ENCODE measurements around the gene SCYL1. TPM values are rescaled to one million over a fixed set of nuclear protein-coding genes. Genes with fewer than 3 reads are reported as not detected.

SCYL1 gene
- total RNA-seq, 1 experiment from 2014 or later, result 70.9 TPM

DNA sequence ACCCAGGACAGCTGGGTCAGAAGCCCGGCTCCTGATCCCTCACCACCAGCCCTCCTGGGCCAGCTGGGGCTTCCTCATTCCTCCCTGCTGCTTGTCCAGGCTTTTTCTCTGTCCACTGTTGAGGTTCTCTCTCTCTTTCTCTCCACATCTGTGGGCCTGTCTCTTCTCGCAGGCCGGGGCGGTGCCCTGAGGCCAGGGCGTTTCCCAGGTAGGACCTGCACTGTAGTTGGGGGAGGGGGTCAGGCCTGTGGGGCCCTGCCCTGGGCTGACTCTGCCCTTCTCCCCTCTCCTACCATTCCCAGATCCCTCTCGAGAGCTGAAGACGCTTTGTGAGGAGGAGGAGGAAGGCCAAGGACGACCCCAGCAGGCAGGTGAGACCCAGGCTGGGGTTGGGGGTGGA lies 55.9 kb downstream of the SCYL1 start:
- Mint-ChIP-seq H3K4me1 (ENCODE audit: insufficient read depth, unreplicated experiment) (peaks cover 20% of the 10 kb centered on the region), H3K27me3 (ENCODE audit: insufficient read depth, unreplicated experiment) (no peaks in the 10 kb centered on the region), H3K9me3 (ENCODE audit: unreplicated experiment) (no peaks in the 10 kb centered on the region), H3K27ac (ENCODE audit: low read depth, unreplicated experiment) (no peak overlapping the region), H3K36me3 (ENCODE audit: insufficient read depth, unreplicated experiment) (peaks cover 32% of the 10 kb centered on the region), H3K4me3 (ENCODE audit: unreplicated experiment) (no peak overlapping the region)
- intact Hi-C loops (cut with micrococcal nuclease), result no loop called here
- ChIA-PET CTCF (interaction anchor here (0.5 to 1.6 kb wide), 4 partner anchors 9 to 47 kb away, joined by 3 to 8 read pairs (median 3); no protein-coding TSS in a partner anchor), POLR2A (no interaction called here)
- no peak for DNase-seq (ENCODE audit: unreplicated experiment)
- BruUV-seq (replicated peaks), result no TSS peak
- no peak for TF ChIP-seq CTCF (IDR thresholded peaks at IDR 0.05; ENCODE audit: unreplicated experiment)

DNA sequence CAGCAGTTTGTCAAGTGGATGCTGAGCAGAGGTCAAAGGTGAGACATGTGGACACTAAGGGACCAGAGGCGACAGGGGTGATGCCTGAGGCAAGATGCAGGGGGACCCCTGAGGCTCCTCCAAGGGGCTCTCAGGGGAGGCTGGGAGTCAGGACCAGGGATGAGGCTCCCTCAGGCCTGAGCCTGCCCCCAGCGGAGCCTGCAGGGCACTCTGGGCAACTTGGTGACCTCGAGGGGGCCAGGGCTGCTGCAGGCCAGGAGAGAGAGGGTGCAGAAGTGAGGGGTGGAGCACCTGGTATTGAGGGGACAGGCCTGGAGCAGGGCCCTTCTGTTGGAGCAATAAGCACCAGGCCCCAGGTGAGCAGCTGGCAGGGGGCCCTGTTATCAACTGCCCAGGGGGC lies 57.0 kb downstream of the SCYL1 start:
- Mint-ChIP-seq H3K36me3 (ENCODE audit: insufficient read depth, unreplicated experiment) (peaks cover 29% of the 10 kb centered on the region), H3K4me1 (ENCODE audit: insufficient read depth, unreplicated experiment) (peaks cover 15% of the 10 kb centered on the region), H3K9me3 (ENCODE audit: unreplicated experiment) (no peaks in the 10 kb centered on the region)

DNA sequence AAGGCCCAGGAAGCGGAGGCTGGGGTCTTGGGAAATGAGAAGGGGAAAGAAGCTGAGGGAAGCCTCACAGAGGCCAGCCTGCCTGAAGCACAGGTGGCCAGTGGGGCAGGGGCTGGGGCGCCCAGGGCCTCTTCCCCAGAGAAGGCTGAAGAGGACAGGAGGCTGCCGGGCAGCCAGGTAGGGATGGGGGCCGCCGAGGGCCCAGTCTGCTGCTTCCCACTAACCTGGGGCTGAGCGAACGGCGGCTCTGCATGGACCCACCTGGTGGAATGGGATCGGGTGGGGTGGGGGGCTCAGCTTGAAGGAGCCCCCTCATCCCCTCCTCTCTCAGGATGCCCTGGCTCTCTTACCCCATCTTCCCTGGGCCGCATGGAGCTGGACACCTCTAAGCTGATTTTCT lies 58.7 kb downstream of the SCYL1 start:
- intact Hi-C loops (cut with micrococcal nuclease), result no loop called here
- POLR2A ChIA-PET, result interaction anchor here (0.9 kb wide), 1 partner anchor 286 kb away, joined by 3 read pairs; no protein-coding TSS in a partner anchor
- Mint-ChIP-seq H3K27ac (ENCODE audit: low read depth, unreplicated experiment) (no peak overlapping the region), H3K4me3 (ENCODE audit: unreplicated experiment) (no peak overlapping the region), H3K9me3 (ENCODE audit: unreplicated experiment) (no peaks in the 10 kb centered on the region), H3K4me1 (ENCODE audit: insufficient read depth, unreplicated experiment) (peaks cover 14% of the 10 kb centered on the region), H3K27me3 (ENCODE audit: insufficient read depth, unreplicated experiment) (no peaks in the 10 kb centered on the region), H3K36me3 (ENCODE audit: insufficient read depth, unreplicated experiment) (peaks cover 24% of the 10 kb centered on the region)
- DNase-seq (ENCODE audit: unreplicated experiment), result no peak
- CTCF ChIA-PET, result interaction anchor here (2.5 kb wide), 1 partner anchor 10 kb away, joined by 9 read pairs; no protein-coding TSS in a partner anchor
- BruUV-seq (replicated peaks), result no TSS peak
- TF ChIP-seq CTCF (IDR thresholded peaks at IDR 0.05; ENCODE audit: unreplicated experiment), result no peak

More for the DNA sequence above, 57.0 kb downstream of the SCYL1 start:
- intact Hi-C loops (cut with micrococcal nuclease), result no loop called here
- no peak for DNase-seq (ENCODE audit: unreplicated experiment)
- POLR2A ChIA-PET, result interaction anchor here (0.9 to 1.0 kb wide), 2 partner anchors 33 to 814 kb away, joined by 3 read pairs; no protein-coding TSS in a partner anchor
- CTCF ChIA-PET, result no interaction called here
- no TSS peak for BruUV-seq (replicated peaks)
- H3K4me3 Mint-ChIP-seq (ENCODE audit: unreplicated experiment), result no peak overlapping the region
- H3K27me3 Mint-ChIP-seq (ENCODE audit: insufficient read depth, unreplicated experiment), result no peaks in the 10 kb centered on the region
- H3K27ac Mint-ChIP-seq (ENCODE audit: low read depth, unreplicated experiment), result no peak overlapping the region
- no peak for TF ChIP-seq CTCF (IDR thresholded peaks at IDR 0.05; ENCODE audit: unreplicated experiment)

- Mint-ChIP-seq H3K4me3 (ENCODE audit: unreplicated experiment) (no peak overlapping the region), H3K9me3 (ENCODE audit: unreplicated experiment) (no peaks in the 10 kb centered on the region), H3K4me1 (ENCODE audit: insufficient read depth, unreplicated experiment) (peaks cover 10% of the 10 kb centered on the region), H3K27me3 (ENCODE audit: insufficient read depth, unreplicated experiment) (no peaks in the 10 kb centered on the region), H3K27ac (ENCODE audit: low read depth, unreplicated experiment) (no peak overlapping the region), H3K36me3 (ENCODE audit: insufficient read depth, unreplicated experiment) (peaks cover 26% of the 10 kb centered on the region)
- DNase-seq (ENCODE audit: unreplicated experiment), result no peak
- no TSS peak for BruUV-seq (replicated peaks)
- intact Hi-C loops (cut with micrococcal nuclease), result no loop called here
- TF ChIP-seq CTCF (IDR thresholded peaks at IDR 0.05; ENCODE audit: unreplicated experiment), result no peak
- ChIA-PET POLR2A (interaction anchor here (0.9 kb wide), 1 partner anchor 285 kb away, joined by 3 read pairs; no protein-coding TSS in a partner anchor), CTCF (interaction anchor here (2.5 kb wide), 1 partner anchor 9 kb away, joined by 9 read pairs; no protein-coding TSS in a partner anchor)
These were observed 59.2 kb downstream of the SCYL1 start for GRCh38 chr11:65584106-65584505.

Data from MCF 10A (cell line).